HCT116 (cell line): Measurements from ENCODE around the gene GPATCH2L. TPM values are rescaled to one million over a fixed set of nuclear protein-coding genes. Genes with fewer than 3 reads are reported as not detected.

Experiments used
- ATAC-seq: fragments of 200-7000 bp; cut with Tn5 transposase; 2 replicates; pipeline ENCODE4 v1.9.1; 2020; ENCODE audit warnings: mild to moderate bottlenecking, moderate library complexity
- BruUV-seq: library from RNA; stranded (reverse); fragments of 400-500 nt; replicated peaks from 2 replicates; lab custom pipeline; 2021; lab: Mats Ljungman, UMichigan
- CTCF ChIA-PET: fragments of 300-600 bp; sonication (Branson Sonifier 250); formaldehyde crosslinking; loops from one replicate; lab custom pipeline; 2021; ENCODE audit warnings: antibody characterized with exemption; lab: Charles Lee
- POLR2A ChIA-PET: fragments of 300-600, 350-600 bp; sonication (Branson Sonifier 250); formaldehyde crosslinking; loops from one replicate; lab custom pipeline; 2021; ENCODE audit warnings: antibody characterized with exemption; lab: Charles Lee
- RAD21 ChIA-PET, 2 experiments: fragments of 300-600 bp; sonication (Branson Sonifier 250); formaldehyde crosslinking; loops; one replicate each; lab custom pipeline; 2023; ENCODE audit warnings: low total read pairs in 2 of 2; ENCODE audit not compliant: uncharacterized antibody in 2 of 2, unreplicated experiment in 2 of 2, low non-redundant PET in 1 of 2; lab: Charles Lee
- DNase-seq: peaks from one replicate; pipeline ENCODE4 v3.0.0-alpha.2; 2010; ENCODE audit warnings: low read depth, low spot score
- H2AFZ ChIP-seq: fragments of 200-600 bp; shearing (Covaris generic), sonication (generic); 2 replicates; pipeline ENCODE4 v1.6.1; 2017; ENCODE audit warnings: low read depth, mixed run types, mixed read lengths, antibody characterized with exemption, low read length; ENCODE audit not compliant: poor library complexity, severe bottlenecking
- H3K27ac ChIP-seq: 2 replicates; pipeline ENCODE4 v1.5.1; 2012; ENCODE audit warnings: low read depth, low read length
- H3K27me3 ChIP-seq: fragments of 200-600 bp; sonication (generic); 2 replicates; pipeline ENCODE4 v1.6.1; 2016; ENCODE audit warnings: mixed run types, low read length, mixed read lengths; ENCODE audit not compliant: insufficient read depth
- H3K36me3 ChIP-seq, 2 experiments: fragments of 200-500 bp in 1 of 2; fragments of 200-600 bp in 1 of 2; sonication (Bioruptor generic) in 1 of 2; sonication (generic) in 1 of 2; 2 replicates each; pipeline versions ENCODE4 v1.5.1 to v1.6.1; 2014 to 2016; ENCODE audit warnings: low read length in 2 of 2, inconsistent platforms in 1 of 2, mixed read lengths in 1 of 2, mixed run types in 1 of 2; ENCODE audit not compliant: insufficient read depth in 2 of 2, control insufficient read depth in 1 of 2
- H3K4me1 ChIP-seq, 2 experiments: fragments of 200-600 bp in 1 of 2; sonication (generic) in 1 of 2; 2 replicates each; pipeline versions ENCODE4 v1.5.1 to v1.6.1; 2012 to 2017; ENCODE audit warnings: low read length in 2 of 2, inconsistent platforms in 1 of 2, mild to moderate bottlenecking in 1 of 2, mixed read lengths in 1 of 2, mixed run types in 1 of 2, moderate library complexity in 1 of 2; ENCODE audit not compliant: insufficient read depth in 2 of 2, control insufficient read depth in 1 of 2
- H3K4me2 ChIP-seq: fragments of 200-600 bp; sonication (generic); 2 replicates; pipeline ENCODE4 v1.6.1; 2017; ENCODE audit warnings: mixed run types, low read length, mixed read lengths
- H3K4me3 ChIP-seq, 2 experiments: fragments of 200-600 bp in 1 of 2; sonication (generic) in 1 of 2; replicated peaks in 1 of 2; 2 replicates each; pipeline ENCODE4 v1.5.1; 2011 to 2016; ENCODE audit warnings: low read length in 2 of 2, control low read depth in 1 of 2, low read depth in 1 of 2, mild to moderate bottlenecking in 1 of 2, mixed read lengths in 1 of 2, mixed run types in 1 of 2
- H3K79me2 ChIP-seq: fragments of 200-600 bp; sonication (generic); 2 replicates; pipeline ENCODE4 v1.6.1; 2017; ENCODE audit warnings: mild to moderate bottlenecking, mixed run types, low read length, moderate library complexity, mixed read lengths; ENCODE audit not compliant: insufficient read depth
- H3K9ac ChIP-seq: fragments of 200-600 bp; sonication (generic); 2 replicates; pipeline ENCODE4 v1.6.1; 2016; ENCODE audit warnings: low read length, mixed read lengths
- H3K9me2 ChIP-seq: fragments of 200-600 bp; sonication (generic), shearing (Covaris generic); 2 replicates; pipeline ENCODE4 v1.6.1; 2017; ENCODE audit warnings: mixed run types, mild to moderate bottlenecking, moderate library complexity; ENCODE audit not compliant: insufficient read depth
- H3K9me3 ChIP-seq, 2 experiments: fragments of 200-500 bp in 1 of 2; fragments of 200-600 bp in 1 of 2; sonication (Bioruptor generic) in 1 of 2; sonication (generic) in 1 of 2; 2 replicates each; pipeline ENCODE4 v1.6.1; 2014 to 2017; ENCODE audit warnings: low read length in 2 of 2, mixed read lengths in 2 of 2, inconsistent platforms in 1 of 2, low read depth in 1 of 2, mild to moderate bottlenecking in 1 of 2, mixed run types in 1 of 2, moderate library complexity in 1 of 2; ENCODE audit not compliant: control insufficient read depth in 1 of 2, insufficient read depth in 1 of 2
- H4K20me1 ChIP-seq: fragments of 200-600 bp; sonication (generic), shearing (Covaris generic); 2 replicates; pipeline ENCODE4 v1.6.1; 2017; ENCODE audit warnings: mixed run types, mild to moderate bottlenecking, moderate library complexity; ENCODE audit not compliant: insufficient read depth
- CBX3 ChIP-seq: IDR thresholded peaks from 2 replicates; pipeline ENCODE4 v1.6.1; 2012; ENCODE audit warnings: low read depth
- EZH2phosphoT487 ChIP-seq: fragments of 200-600 bp; IDR thresholded peaks from 2 replicates; pipeline ENCODE4 v1.6.1; 2018; ENCODE audit warnings: antibody characterized with exemption, borderline replicate concordance
- JUND ChIP-seq: IDR thresholded peaks from 2 replicates; pipeline ENCODE4 v1.6.1; 2012
- SP1 ChIP-seq: IDR thresholded peaks from 2 replicates; pipeline ENCODE4 v1.6.1; 2012; ENCODE audit warnings: low read depth
- TCF7L2 ChIP-seq: IDR thresholded peaks from 2 replicates; pipeline ENCODE4 v1.7.0; 2011; ENCODE audit warnings: borderline replicate concordance, inconsistent platforms; ENCODE audit not compliant: insufficient read depth, insufficient read length; ENCODE audit errors: extremely low read depth
- ZFX ChIP-seq: fragments of 450-650 bp; IDR thresholded peaks from 2 replicates; pipeline ENCODE4 v1.6.1; 2017
- ZNF274 ChIP-seq: fragments of 200-500 bp; sonication (Bioruptor generic); IDR thresholded peaks from 2 replicates; pipeline ENCODE4 v1.6.1; 2014; ENCODE audit warnings: mild to moderate bottlenecking, low read depth, low read length, inconsistent platforms
- intact Hi-C: fragments of 100-400 bp; cut with micrococcal nuclease; formaldehyde crosslinking; loops from 2 replicates; pipeline ENCODE4 v1.10.0; 2022
- total RNA-seq: library from RNA; stranded (reverse); gene quantifications from one replicate; pipeline ENCODE4 v1.2.1, GENCODE V29; 2021; ENCODE audit not compliant: unreplicated experiment
- TF ChIP-seq, protein P1 (sequence below): IDR thresholded peaks from 2 replicates; pipeline ENCODE4 v1.6.1; 2012
- TF ChIP-seq, protein P2 (sequence below): IDR thresholded peaks from 2 replicates; pipeline ENCODE4 v1.6.1; 2012; ENCODE audit warnings: low read depth
- TF ChIP-seq, protein P3 (sequence below), 3 experiments: fragments of 200-600 bp in 1 of 3; sonication (generic) in 1 of 3; IDR thresholded peaks in 2 of 3; conservative IDR thresholded peaks in 1 of 3; 2 replicates each; pipeline ENCODE4 v1.5.1; 2012 to 2017; ENCODE audit warnings: low read depth in 2 of 3, low read length in 2 of 3, antibody characterized with exemption in 1 of 3, borderline replicate concordance in 1 of 3, control low read depth in 1 of 3, mild to moderate bottlenecking in 1 of 3, mixed read lengths in 1 of 3, mixed run types in 1 of 3, moderate library complexity in 1 of 3; ENCODE audit not compliant: insufficient read depth in 1 of 3

GPATCH2L gene
- total RNA-seq, 1 experiment from 2014 or later = 49.2 TPM

DNA sequence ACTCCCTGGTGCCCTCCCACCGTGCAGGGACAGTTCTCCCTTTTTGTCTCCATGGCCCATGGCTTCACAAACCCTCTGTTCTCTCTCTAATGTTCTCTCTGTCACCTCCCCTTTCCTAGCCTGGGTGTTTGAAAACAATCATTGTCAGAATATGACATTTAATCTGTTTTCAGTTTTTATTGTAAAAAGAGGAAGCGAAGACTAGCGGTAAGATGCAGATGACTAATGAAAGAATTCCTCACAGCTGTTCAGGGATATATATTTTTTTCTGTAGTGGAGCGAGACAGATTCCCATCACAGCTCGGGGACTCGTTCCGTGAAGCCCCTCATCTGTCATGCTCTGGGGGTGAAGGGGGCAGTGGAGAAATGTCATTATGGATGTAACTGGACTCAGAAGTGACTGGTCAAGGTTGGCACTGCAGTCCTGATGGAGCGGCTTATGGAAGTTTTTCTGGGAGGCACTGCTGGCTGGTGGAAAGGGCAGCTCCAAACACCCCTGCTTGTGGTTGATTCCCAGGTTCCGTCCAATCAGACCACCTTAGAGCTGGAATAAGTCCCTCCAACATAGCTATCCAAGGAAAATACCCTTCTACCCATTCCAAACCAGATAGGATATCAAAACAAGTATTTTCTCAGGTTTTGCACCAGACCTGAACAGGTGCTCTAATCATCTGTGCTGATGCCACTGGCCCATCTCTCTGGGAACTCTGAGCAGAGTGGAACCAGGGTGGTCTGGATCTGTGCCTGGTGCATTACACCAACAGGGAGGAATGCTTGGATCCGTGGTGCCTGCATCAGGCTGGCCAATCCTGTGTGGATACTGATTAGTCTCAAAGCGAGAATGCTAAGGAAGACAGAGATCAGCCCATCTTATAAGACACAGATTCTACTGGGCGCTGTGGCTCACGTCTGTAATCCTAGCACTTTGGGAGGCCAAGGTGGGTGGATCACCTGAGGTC lies 84.7 kb downstream of the GPATCH2L start (continued):
- TF ChIP-seq, protein P1, sequence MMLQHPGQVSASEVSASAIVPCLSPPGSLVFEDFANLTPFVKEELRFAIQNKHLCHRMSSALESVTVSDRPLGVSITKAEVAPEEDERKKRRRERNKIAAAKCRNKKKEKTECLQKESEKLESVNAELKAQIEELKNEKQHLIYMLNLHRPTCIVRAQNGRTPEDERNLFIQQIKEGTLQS = no peak
- TF ChIP-seq SP1 = no peak

DNA sequence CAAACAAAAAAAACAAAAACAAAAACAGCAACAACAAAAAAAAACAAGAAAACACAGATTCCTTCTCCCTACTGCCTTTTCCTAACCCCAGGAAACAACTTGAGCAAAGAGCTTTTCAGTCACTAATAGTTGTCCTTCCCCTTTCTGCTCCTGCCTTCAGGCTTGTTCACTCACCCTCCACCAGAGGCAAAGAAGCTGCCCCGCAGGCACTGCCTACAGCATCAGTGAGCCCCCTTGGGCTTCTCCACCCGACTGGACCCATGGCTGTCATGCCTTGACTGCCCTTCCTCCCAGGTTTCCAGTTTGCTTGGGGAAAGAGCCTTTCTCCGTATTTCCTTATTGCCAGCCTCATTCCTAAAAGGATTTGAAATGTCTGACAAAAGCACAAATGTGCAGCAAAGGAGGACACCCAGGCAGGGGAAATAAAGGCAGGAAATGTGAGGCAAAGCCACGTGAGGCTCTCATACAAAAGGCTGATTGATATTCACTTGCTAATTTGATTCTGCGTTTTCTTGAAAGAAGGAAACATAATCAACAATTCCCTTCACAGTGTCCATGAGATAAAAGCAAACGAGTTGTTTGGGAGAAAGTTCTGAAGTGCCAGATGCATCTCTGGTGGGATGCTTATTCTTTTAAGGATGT lies 85.7 kb downstream of the GPATCH2L start:
- ChIA-PET CTCF (no interaction called here), POLR2A (no interaction called here), RAD21 (no interaction called here)
- H3K4me3 ChIP-seq = no peak overlapping the region
- no peak for TF ChIP-seq SP1
- TF ChIP-seq JUND = no peak
- no peak overlapping the region for H3K4me2 ChIP-seq
- DNase-seq = no peak
- H3K36me3 ChIP-seq = no peaks in the 10 kb centered on the region
- no peaks in the 10 kb centered on the region; a peak in 1 of 4 replicates for H3K9me3 ChIP-seq
- no peaks in the 10 kb centered on the region for H3K27me3 ChIP-seq
- no peaks in the 10 kb centered on the region for H3K9me2 ChIP-seq
- no peak for ATAC-seq
- no peak overlapping the region for H2AFZ ChIP-seq
- no TSS peak for BruUV-seq
- H3K9ac ChIP-seq = no peak overlapping the region
- H3K4me1 ChIP-seq = no peaks in the 10 kb centered on the region
- no peak overlapping the region for H3K27ac ChIP-seq
- intact Hi-C loops = no loop called here
- no peaks in the 10 kb centered on the region for H4K20me1 ChIP-seq
- H3K79me2 ChIP-seq = no peaks in the 10 kb centered on the region

DNA sequence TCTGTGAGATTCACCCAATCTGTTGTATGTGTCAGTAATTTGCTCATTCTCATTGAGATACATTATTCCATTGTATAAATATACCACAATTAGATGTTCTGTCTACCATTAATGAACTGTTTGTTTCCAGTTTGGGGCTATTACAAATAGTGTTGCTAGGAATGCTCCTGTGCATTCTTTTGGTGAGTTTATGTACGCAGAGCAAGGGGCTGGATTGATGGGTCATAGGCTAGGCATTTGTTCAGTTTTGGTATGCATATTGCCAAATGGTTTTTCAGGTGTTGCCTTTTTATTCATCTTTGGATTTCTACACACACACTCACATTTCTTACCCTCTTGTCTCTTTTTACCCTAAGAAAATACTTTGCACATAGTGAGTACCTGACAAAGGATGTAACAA lies 93.4 kb downstream of the GPATCH2L start:
- no TSS peak for BruUV-seq
- intact Hi-C loops = no loop called here
- H3K4me3 ChIP-seq = no peak overlapping the region
- H3K79me2 ChIP-seq = no peaks in the 10 kb centered on the region
- no peak overlapping the region for H3K4me2 ChIP-seq
- ATAC-seq (no peak), DNase-seq (no peak)
- ChIA-PET CTCF (no interaction called here), RAD21 (interaction anchor here in 1 of 2 experiments (0.7 kb wide), 1 partner anchor 94 kb away, joined by 3 read pairs; no protein-coding TSS in a partner anchor), POLR2A (no interaction called here)
- no peaks in the 10 kb centered on the region for H3K27me3 ChIP-seq
- no peaks in the 10 kb centered on the region for H3K4me1 ChIP-seq
- H3K9me3 ChIP-seq = no peaks in the 10 kb centered on the region
- no peaks in the 10 kb centered on the region for H3K36me3 ChIP-seq
- H3K9ac ChIP-seq = no peak overlapping the region
- no peak overlapping the region for H2AFZ ChIP-seq
- no peak overlapping the region for H3K27ac ChIP-seq
- no peaks in the 10 kb centered on the region for H3K9me2 ChIP-seq
- no peaks in the 10 kb centered on the region for H4K20me1 ChIP-seq
- TF ChIP-seq, protein P2, sequence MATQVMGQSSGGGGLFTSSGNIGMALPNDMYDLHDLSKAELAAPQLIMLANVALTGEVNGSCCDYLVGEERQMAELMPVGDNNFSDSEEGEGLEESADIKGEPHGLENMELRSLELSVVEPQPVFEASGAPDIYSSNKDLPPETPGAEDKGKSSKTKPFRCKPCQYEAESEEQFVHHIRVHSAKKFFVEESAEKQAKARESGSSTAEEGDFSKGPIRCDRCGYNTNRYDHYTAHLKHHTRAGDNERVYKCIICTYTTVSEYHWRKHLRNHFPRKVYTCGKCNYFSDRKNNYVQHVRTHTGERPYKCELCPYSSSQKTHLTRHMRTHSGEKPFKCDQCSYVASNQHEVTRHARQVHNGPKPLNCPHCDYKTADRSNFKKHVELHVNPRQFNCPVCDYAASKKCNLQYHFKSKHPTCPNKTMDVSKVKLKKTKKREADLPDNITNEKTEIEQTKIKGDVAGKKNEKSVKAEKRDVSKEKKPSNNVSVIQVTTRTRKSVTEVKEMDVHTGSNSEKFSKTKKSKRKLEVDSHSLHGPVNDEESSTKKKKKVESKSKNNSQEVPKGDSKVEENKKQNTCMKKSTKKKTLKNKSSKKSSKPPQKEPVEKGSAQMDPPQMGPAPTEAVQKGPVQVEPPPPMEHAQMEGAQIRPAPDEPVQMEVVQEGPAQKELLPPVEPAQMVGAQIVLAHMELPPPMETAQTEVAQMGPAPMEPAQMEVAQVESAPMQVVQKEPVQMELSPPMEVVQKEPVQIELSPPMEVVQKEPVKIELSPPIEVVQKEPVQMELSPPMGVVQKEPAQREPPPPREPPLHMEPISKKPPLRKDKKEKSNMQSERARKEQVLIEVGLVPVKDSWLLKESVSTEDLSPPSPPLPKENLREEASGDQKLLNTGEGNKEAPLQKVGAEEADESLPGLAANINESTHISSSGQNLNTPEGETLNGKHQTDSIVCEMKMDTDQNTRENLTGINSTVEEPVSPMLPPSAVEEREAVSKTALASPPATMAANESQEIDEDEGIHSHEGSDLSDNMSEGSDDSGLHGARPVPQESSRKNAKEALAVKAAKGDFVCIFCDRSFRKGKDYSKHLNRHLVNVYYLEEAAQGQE = no peak
- TF ChIP-seq ZNF274 = no peak
- no peak for TF ChIP-seq TCF7L2
- TF ChIP-seq, protein P3, sequence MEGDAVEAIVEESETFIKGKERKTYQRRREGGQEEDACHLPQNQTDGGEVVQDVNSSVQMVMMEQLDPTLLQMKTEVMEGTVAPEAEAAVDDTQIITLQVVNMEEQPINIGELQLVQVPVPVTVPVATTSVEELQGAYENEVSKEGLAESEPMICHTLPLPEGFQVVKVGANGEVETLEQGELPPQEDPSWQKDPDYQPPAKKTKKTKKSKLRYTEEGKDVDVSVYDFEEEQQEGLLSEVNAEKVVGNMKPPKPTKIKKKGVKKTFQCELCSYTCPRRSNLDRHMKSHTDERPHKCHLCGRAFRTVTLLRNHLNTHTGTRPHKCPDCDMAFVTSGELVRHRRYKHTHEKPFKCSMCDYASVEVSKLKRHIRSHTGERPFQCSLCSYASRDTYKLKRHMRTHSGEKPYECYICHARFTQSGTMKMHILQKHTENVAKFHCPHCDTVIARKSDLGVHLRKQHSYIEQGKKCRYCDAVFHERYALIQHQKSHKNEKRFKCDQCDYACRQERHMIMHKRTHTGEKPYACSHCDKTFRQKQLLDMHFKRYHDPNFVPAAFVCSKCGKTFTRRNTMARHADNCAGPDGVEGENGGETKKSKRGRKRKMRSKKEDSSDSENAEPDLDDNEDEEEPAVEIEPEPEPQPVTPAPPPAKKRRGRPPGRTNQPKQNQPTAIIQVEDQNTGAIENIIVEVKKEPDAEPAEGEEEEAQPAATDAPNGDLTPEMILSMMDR (IDR thresholded peaks at IDR 0.05 in 2 of 3, conservative IDR thresholded peaks at IDR 0.05 in 1 of 3; ENCODE audit: borderline replicate concordance in 1 of 3, insufficient read depth in 1 of 3, low read depth in 2 of 3, low read length in 2 of 3) = no peak
- TF ChIP-seq ZFX = no peak
- TF ChIP-seq CBX3 = no peak
- TF ChIP-seq EZH2phosphoT487 = no peak
